CD4-positive, alpha-beta T cell treated with Interleukin-17A for 1 hour (primary cell): ENCODE results near the gene TBCCD1.
"Not testable (repeated sequence)": the region's sequence is repeated elsewhere in the genome, so short reads cannot be mapped to it uniquely, and the experiment has no call there.

ENCODE experiments used
- DNase-seq: peaks from one replicate; pipeline ENCODE4 v3.0.0-alpha.2; 2020

The TBCCD1 gene

GRCh38 chr3:186517218-186517617 is 49.9 kb downstream of the TBCCD1 start:
- DNase-seq, result no peak

- DNase-seq, result no peak
Observed at GRCh38 chr3:186516646-186517045, 50.5 kb downstream of the TBCCD1 start.

- DNase-seq, result peak; percentile 60
Observed at GRCh38 chr3:186515125-186515524, 52.0 kb downstream of the TBCCD1 start.

GRCh38 chr3:186514296-186515002 is 52.7 kb downstream of the TBCCD1 start:
- no peak for DNase-seq

- no peak for DNase-seq
Observed at GRCh38 chr3:186513386-186513785, 53.8 kb downstream of the TBCCD1 start.

GRCh38 chr3:186512570-186513302 is 54.4 kb downstream of the TBCCD1 start:
- DNase-seq, result no peak

GRCh38 chr3:186511702-186512101 is 55.4 kb downstream of the TBCCD1 start:
- DNase-seq, result no peak

- DNase-seq, result no peak
Observed at GRCh38 chr3:186511245-186511644, 55.9 kb downstream of the TBCCD1 start.

GRCh38 chr3:186510374-186511079 is 56.6 kb downstream of the TBCCD1 start:
- no peak for DNase-seq

GRCh38 chr3:186509423-186509822 is 57.7 kb downstream of the TBCCD1 start:
- DNase-seq, result no peak

GRCh38 chr3:186506857-186507256 is 60.3 kb downstream of the TBCCD1 start:
- DNase-seq, result no peak

GRCh38 chr3:186506191-186506739 is 60.9 kb downstream of the TBCCD1 start:
- no peak for DNase-seq

GRCh38 chr3:186502966-186503712 is 64.0 kb downstream of the TBCCD1 start:
- DNase-seq, result no peak

- DNase-seq, result no peak
Observed at GRCh38 chr3:186502138-186502948, 64.8 kb downstream of the TBCCD1 start.

- DNase-seq, result not testable (repeated sequence)
Observed at GRCh38 chr3:186499949-186500348, 67.2 kb downstream of the TBCCD1 start.

GRCh38 chr3:186498022-186498421 is 69.1 kb downstream of the TBCCD1 start:
- not testable (repeated sequence) for DNase-seq

GRCh38 chr3:186497608-186498007 is 69.5 kb downstream of the TBCCD1 start:
- DNase-seq, result no peak

- DNase-seq, result no peak
Observed at GRCh38 chr3:186496635-186497034, 70.5 kb downstream of the TBCCD1 start.
